Prostate gland (tissue), 2 donors: Measurements from ENCODE around the gene CEP97.

Experiments used
- POLR2AphosphoS5 ChIP-seq: sonication (generic); formaldehyde crosslinking; IDR thresholded peaks from one replicate; pipeline ENCODE4 v1.6.1; 2017; ENCODE audit warnings: antibody characterized with exemption
- TF ChIP-seq, protein P1 (sequence below), 4 experiments: fragments of 200-600 bp in 2 of 4; fragments of 450-650 bp in 2 of 4; sonication (generic) in 2 of 4; IDR thresholded peaks; 1 replicate in 3 of 4; 2 replicates in 1 of 4; pipeline ENCODE4 v1.5.1; 2016 to 2019; ENCODE audit warnings: antibody characterized with exemption in 4 of 4, mild to moderate bottlenecking in 2 of 4, moderate library complexity in 2 of 4

DNA sequence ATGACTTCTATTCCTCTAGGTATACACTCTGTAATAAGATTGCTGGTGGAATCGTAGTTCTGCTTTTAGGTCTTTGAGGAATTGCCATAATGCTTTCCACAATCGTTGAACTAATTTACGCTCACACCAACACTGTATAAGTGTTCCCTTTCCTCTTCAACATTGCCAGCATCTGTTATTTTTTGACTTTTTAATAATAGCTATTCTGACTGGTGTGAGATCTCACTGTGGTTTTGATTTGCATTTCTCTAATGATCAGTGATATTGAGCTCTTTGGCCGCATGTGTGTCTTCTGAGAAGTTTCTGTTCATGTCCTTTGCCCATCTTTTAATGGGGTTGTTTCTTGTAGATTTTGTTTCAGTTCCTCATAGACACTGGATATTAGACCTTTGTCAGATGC, 67.4 kb downstream of the CEP97 start:
- TF ChIP-seq, protein P1, sequence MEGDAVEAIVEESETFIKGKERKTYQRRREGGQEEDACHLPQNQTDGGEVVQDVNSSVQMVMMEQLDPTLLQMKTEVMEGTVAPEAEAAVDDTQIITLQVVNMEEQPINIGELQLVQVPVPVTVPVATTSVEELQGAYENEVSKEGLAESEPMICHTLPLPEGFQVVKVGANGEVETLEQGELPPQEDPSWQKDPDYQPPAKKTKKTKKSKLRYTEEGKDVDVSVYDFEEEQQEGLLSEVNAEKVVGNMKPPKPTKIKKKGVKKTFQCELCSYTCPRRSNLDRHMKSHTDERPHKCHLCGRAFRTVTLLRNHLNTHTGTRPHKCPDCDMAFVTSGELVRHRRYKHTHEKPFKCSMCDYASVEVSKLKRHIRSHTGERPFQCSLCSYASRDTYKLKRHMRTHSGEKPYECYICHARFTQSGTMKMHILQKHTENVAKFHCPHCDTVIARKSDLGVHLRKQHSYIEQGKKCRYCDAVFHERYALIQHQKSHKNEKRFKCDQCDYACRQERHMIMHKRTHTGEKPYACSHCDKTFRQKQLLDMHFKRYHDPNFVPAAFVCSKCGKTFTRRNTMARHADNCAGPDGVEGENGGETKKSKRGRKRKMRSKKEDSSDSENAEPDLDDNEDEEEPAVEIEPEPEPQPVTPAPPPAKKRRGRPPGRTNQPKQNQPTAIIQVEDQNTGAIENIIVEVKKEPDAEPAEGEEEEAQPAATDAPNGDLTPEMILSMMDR (IDR thresholded peaks at IDR 0.05) = no peak
- TF ChIP-seq POLR2AphosphoS5 = no peak
